Right renal pelvis (tissue), 4 donors: Measurements from ENCODE around the gene CLEC1B. TPM values are rescaled to one million over a fixed set of nuclear protein-coding genes. Genes with fewer than 3 reads are reported as not detected.
"Not testable (repeated sequence)": the region's sequence is repeated elsewhere in the genome, so short reads cannot be mapped to it uniquely, and the experiment has no call there.

Experiments
- DNase-seq, 4 donors: peaks; one replicate each; pipeline ENCODE4 v3.0.0-alpha.2; 2013; ENCODE audit warnings: low read depth in 4 of 4, low spot score in 3 of 4, missing footprints in 1 of 4
- polyA plus RNA-seq, 4 donors: library from polyadenylated mRNA; unstranded; fragments of 120-200 nt; gene quantifications; one replicate each; pipeline ENCODE4 v1.2.1, GENCODE V29; 2013; ENCODE audit not compliant: insufficient read length in 4 of 4

Gene CLEC1B
- polyA plus RNA-seq = 1 to 10 TPM in 2 of 4 donors, under 1 TPM in 2; 0.60 to 3.3 (median 0.98) TPM

GRCh38 chr12:9999016-9999415, at the start of gene CLEC1B:
TSS of gene CLEC1B (minus strand) at chr12:9999121. CDS start at chr12:9999100, 21 bp downstream.
- DNase-seq = no peak

GRCh38 chr12:10048526-10048925, 49.6 kb upstream of the CLEC1B start:
- no peak for DNase-seq

GRCh38 chr12:10042167-10042566, 43.2 kb upstream of the CLEC1B start:
- no peak for DNase-seq

GRCh38 chr12:10033783-10034545, 35.0 kb upstream of the CLEC1B start:
- no peak for DNase-seq

GRCh38 chr12:10031771-10032175, 32.9 kb upstream of the CLEC1B start:
- DNase-seq = no peak

- DNase-seq = no peak
These were observed 32.4 kb upstream of the CLEC1B start for GRCh38 chr12:10031321-10031720.

- no peak for DNase-seq
These were observed 31.5 kb upstream of the CLEC1B start, which contains the start of gene CLEC9A for GRCh38 chr12:10030446-10030845. TSS of gene CLEC9A (plus strand) at chr12:10030682. CDS start at chr12:10052688, 22,006 bp downstream.

GRCh38 chr12:10027721-10028120, 28.8 kb upstream of the CLEC1B start:
- no peak for DNase-seq

GRCh38 chr12:10027311-10027710, 28.4 kb upstream of the CLEC1B start:
- no peak for DNase-seq

GRCh38 chr12:10026666-10027065, 27.7 kb upstream of the CLEC1B start:
- DNase-seq = not testable (repeated sequence)

- DNase-seq = no peak
These were observed 26.3 kb upstream of the CLEC1B start for GRCh38 chr12:10025236-10025635.

- DNase-seq = no peak
These were observed 22.4 kb upstream of the CLEC1B start for GRCh38 chr12:10021342-10021741.

GRCh38 chr12:10018386-10018785, 19.5 kb upstream of the CLEC1B start:
- no peak for DNase-seq

GRCh38 chr12:10016881-10017280, 18.0 kb upstream of the CLEC1B start:
- DNase-seq = no peak

- no peak for DNase-seq
These were observed 16.5 kb upstream of the CLEC1B start for GRCh38 chr12:10015450-10015849.

- DNase-seq = no peak
These were observed 13.9 kb upstream of the CLEC1B start for GRCh38 chr12:10012630-10013330.

- no peak for DNase-seq
These were observed 2.4 kb upstream of the CLEC1B start for GRCh38 chr12:10001171-10001776.

GRCh38 chr12:9992296-9992695, 6.6 kb downstream of the CLEC1B start:
- DNase-seq = no peak

GRCh38 chr12:9991876-9992275, 7.0 kb downstream of the CLEC1B start:
- no peak for DNase-seq

GRCh38 chr12:9980126-9980525, 18.8 kb downstream of the CLEC1B start:
- DNase-seq = no peak

- DNase-seq = no peak
These were observed 21.0 kb downstream of the CLEC1B start for GRCh38 chr12:9977916-9978315.
